ENCODE measurements around the gene EEF1AKMT1. TPM values are rescaled to one million over a fixed set of nuclear protein-coding genes. Genes with fewer than 3 reads are reported as not detected.

The EEF1AKMT1 gene
- total and polyA plus RNA-seq, 9 donors, result 9.7 to 20.8 (median 12.8) TPM

- H3K27ac ChIP-seq, result no peak overlapping the region
- H3K4me3 ChIP-seq, result no peak overlapping the region
- 72 to 78% (median 72%) methylated on average over 2 of the region's 2 CpGs for WGBS, 3 donors
- no peaks in the 10 kb centered on the region for H3K9me3 ChIP-seq
- peaks cover 4% of the 10 kb centered on the region for H3K4me1 ChIP-seq (ENCODE audit: insufficient read depth)
- intact Hi-C loops (cut with DNase I), result loop anchor here in 2 of 4 donors (10.0 kb wide), 2 partner anchors 127 to 213 kb away; no protein-coding TSS in a partner anchor
- H3K36me3 ChIP-seq, result no peaks in the 10 kb centered on the region
- no peak for DNase-seq
- TF ChIP-seq EP300 (IDR thresholded peaks at IDR 0.05), result no peak
- TF ChIP-seq POLR2A (IDR thresholded peaks at IDR 0.05), result no peak
- TF ChIP-seq CTCF (IDR thresholded peaks at IDR 0.05), result no peak
- H3K27me3 ChIP-seq, result no peaks in the 10 kb centered on the region
Measured at GRCh38 chr13:20708216-20708615, 65.5 kb downstream of the EEF1AKMT1 start.

GRCh38 chr13:20706661-20707060 lies 67.1 kb downstream of the EEF1AKMT1 start:
- TF ChIP-seq EP300 (IDR thresholded peaks at IDR 0.05) (no peak), CTCF (IDR thresholded peaks at IDR 0.05) (no peak), POLR2A (IDR thresholded peaks at IDR 0.05) (no peak)
- Histone ChIP-seq H3K9me3 (no peaks in the 10 kb centered on the region), H3K36me3 (no peaks in the 10 kb centered on the region), H3K27me3 (no peaks in the 10 kb centered on the region), H3K4me3 (no peak overlapping the region), H3K4me1 (ENCODE audit: insufficient read depth) (peaks cover 2% of the 10 kb centered on the region), H3K27ac (no peak overlapping the region)
- DNase-seq, result no peak
- intact Hi-C loops (cut with DNase I), result loop anchor here in 2 of 4 donors (10.0 kb wide), 2 partner anchors 128 to 212 kb away; no protein-coding TSS in a partner anchor
- 90 to 94% (median 94%) methylated on average over 5 of the region's 5 CpGs for WGBS, 3 donors

- peak overlapping the region; percentile 57 to 62 for H3K27ac ChIP-seq
- no peaks in the 10 kb centered on the region for H3K9me3 ChIP-seq
- DNase-seq, result peak in 1 of 5 donors; percentile 44
- H3K4me1 ChIP-seq (ENCODE audit: insufficient read depth), result peaks cover 2% of the 10 kb centered on the region
- no peaks in the 10 kb centered on the region for H3K36me3 ChIP-seq
- intact Hi-C loops (cut with DNase I), result loop anchor here in 3 of 4 donors (5.0 to 10.0 kb wide), 3 partner anchors 68 to 210 kb away; partner anchors contain the start of gene EEF1AKMT1 (in 1 of the 3)
- TF ChIP-seq CTCF (IDR thresholded peaks at IDR 0.05) (no peak), EP300 (IDR thresholded peaks at IDR 0.05) (no peak), POLR2A (IDR thresholded peaks at IDR 0.05) (no peak)
- WGBS, 3 donors, result 19 to 31% (median 25%) methylated on average over 11 to 19 of the region's 20 CpGs
- H3K27me3 ChIP-seq, result no peaks in the 10 kb centered on the region
- peak overlapping the region; percentile 46 for H3K4me3 ChIP-seq
Measured at GRCh38 chr13:20704459-20705069, 69.2 kb downstream of the EEF1AKMT1 start.

GRCh38 chr13:20703780-20704458 lies 69.8 kb downstream of the EEF1AKMT1 start:
- no peaks in the 10 kb centered on the region for H3K36me3 ChIP-seq
- TF ChIP-seq CTCF (IDR thresholded peaks at IDR 0.05) (peak; percentile 17 to 81 (median 72)), EP300 (IDR thresholded peaks at IDR 0.05) (no peak), POLR2A (IDR thresholded peaks at IDR 0.05) (no peak)
- H3K4me3 ChIP-seq, result peak overlapping the region; percentile 46
- peaks cover 2% of the 10 kb centered on the region for H3K4me1 ChIP-seq (ENCODE audit: insufficient read depth)
- intact Hi-C loops (cut with DNase I), result loop anchor here in 3 of 4 donors (2.0 to 10.0 kb wide), 4 partner anchors 68 to 209 kb away; partner anchors contain the start of gene EEF1AKMT1 (in 1 of the 3)
- H3K9me3 ChIP-seq, result no peaks in the 10 kb centered on the region
- peak; percentile 70 to 86 (median 77) for DNase-seq
- H3K27ac ChIP-seq, result peak overlapping the region; percentile 57 to 62
- H3K27me3 ChIP-seq, result no peaks in the 10 kb centered on the region
- WGBS, 3 donors, result 0% methylated on average over 29 to 98 of the region's 98 CpGs

All from ovary (tissue), 9 donors.